ENCODE data around the gene TCFL5. TPM values are rescaled to one million over a fixed set of nuclear protein-coding genes. Genes with fewer than 3 reads are reported as not detected.

TCFL5 gene
- total and polyA plus RNA-seq, 10 donors: 4.1 to 8.8 (median 6.3) TPM

GRCh38 chr20:62838128-62838891 is 23.3 kb downstream of the TCFL5 start:
- peaks cover 0 to 42% (median 21%) of the 10 kb centered on the region in 6 donors for H3K4me1 ChIP-seq
- H3K27ac ChIP-seq: peak overlapping the region in 5 of 8 donors; percentile 49 to 80 (median 57)
- peak in 2 of 3 donors; percentile 45 to 58 for TF ChIP-seq POLR2AphosphoS5 (IDR thresholded peaks at IDR 0.05)
- TF ChIP-seq POLR2A (IDR thresholded peaks at IDR 0.05): no peak
- intact Hi-C loops (cut with DNase I; ENCODE audit: low total_unique reads): no loop called here
- no peak overlapping the region for H3K4me3 ChIP-seq
- WGBS, 5 donors: 57 to 72% (median 62%) methylated on average over 27 of the region's 27 CpGs
- peaks cover 0 to 30% (median 0%) of the 10 kb centered on the region in 6 donors for H3K36me3 ChIP-seq
- no peaks in the 10 kb centered on the region for H3K9me3 ChIP-seq
- peak; percentile 86 for DNase-seq
- H3K27me3 ChIP-seq (replicated peaks in 1 of 7): peaks cover 0 to 14% (median 0%) of the 10 kb centered on the region in 7 donors

DNA sequence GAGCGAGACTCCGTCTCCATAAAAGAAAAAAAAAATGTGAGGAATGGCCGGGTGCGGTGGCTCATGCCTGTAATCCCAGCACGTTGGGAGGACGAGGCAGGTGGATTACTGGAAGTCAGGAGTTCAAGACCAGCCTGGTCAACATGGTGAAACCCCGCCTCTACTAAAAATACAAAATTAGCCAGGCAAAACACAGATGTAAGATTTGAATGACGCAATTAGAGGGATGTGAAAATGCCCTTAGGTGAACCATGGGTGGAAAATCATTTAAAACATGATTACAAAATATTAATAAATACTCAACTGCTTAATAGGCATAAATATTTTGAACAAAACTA is 23.9 kb downstream of the TCFL5 start:
- peaks cover 0 to 14% (median 0%) of the 10 kb centered on the region in 7 donors for H3K27me3 ChIP-seq (replicated peaks in 1 of 7)
- peaks cover 0 to 30% (median 0%) of the 10 kb centered on the region in 6 donors for H3K36me3 ChIP-seq
- intact Hi-C loops (cut with DNase I; ENCODE audit: low total_unique reads): no loop called here
- H3K4me1 ChIP-seq: peaks cover under 1 to 48% (median 26%) of the 10 kb centered on the region in 6 donors
- H3K9me3 ChIP-seq: no peaks in the 10 kb centered on the region
- H3K27ac ChIP-seq: peak overlapping the region in 5 of 8 donors; percentile 49 to 80 (median 57)
- WGBS, 5 donors: 65 to 78% (median 71%) methylated on average over 8 of the region's 8 CpGs
- no peak overlapping the region for H3K4me3 ChIP-seq
- peak; percentile 15 for DNase-seq
- no peak for TF ChIP-seq POLR2AphosphoS5 (IDR thresholded peaks at IDR 0.05)
- TF ChIP-seq, protein P1, sequence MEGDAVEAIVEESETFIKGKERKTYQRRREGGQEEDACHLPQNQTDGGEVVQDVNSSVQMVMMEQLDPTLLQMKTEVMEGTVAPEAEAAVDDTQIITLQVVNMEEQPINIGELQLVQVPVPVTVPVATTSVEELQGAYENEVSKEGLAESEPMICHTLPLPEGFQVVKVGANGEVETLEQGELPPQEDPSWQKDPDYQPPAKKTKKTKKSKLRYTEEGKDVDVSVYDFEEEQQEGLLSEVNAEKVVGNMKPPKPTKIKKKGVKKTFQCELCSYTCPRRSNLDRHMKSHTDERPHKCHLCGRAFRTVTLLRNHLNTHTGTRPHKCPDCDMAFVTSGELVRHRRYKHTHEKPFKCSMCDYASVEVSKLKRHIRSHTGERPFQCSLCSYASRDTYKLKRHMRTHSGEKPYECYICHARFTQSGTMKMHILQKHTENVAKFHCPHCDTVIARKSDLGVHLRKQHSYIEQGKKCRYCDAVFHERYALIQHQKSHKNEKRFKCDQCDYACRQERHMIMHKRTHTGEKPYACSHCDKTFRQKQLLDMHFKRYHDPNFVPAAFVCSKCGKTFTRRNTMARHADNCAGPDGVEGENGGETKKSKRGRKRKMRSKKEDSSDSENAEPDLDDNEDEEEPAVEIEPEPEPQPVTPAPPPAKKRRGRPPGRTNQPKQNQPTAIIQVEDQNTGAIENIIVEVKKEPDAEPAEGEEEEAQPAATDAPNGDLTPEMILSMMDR (IDR thresholded peaks at IDR 0.05 in 8 of 11, conservative IDR thresholded peaks at IDR 0.05 in 3 of 11): no peak

DNA sequence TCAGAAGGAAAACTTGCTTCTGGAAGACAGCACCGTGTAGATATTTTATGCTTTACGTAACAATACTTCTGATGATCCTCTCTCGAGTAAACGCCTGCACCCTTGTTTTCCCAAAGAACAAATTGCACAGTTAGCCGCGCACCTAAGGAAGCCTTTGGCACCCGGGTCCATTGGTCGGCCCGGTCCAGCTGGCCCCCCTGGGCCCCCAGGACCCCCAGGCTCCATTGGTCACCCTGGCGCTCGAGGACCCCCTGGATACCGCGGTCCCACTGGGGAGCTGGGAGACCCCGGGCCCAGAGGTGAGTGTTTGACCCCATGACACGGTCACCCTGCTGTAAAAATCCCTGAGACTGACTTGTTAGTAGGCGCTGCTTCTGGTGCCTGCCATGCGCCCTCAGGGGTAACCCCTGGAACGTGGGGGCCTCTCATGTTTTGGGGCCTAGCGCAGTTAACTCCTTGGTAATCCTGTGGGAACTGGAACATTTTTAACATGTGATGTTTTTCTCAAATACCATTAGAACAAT is 24.6 kb downstream of the TCFL5 start:
- Histone ChIP-seq H3K27ac (peak overlapping the region in 4 of 8 donors; percentile 55 to 80 (median 58)), H3K36me3 (peaks cover 0 to 30% (median 0%) of the 10 kb centered on the region in 6 donors), H3K4me1 (peaks cover 8 to 55% (median 34%) of the 10 kb centered on the region in 6 donors), H3K4me3 (no peak overlapping the region), H3K27me3 (replicated peaks in 1 of 7) (peaks cover 0 to 14% (median 0%) of the 10 kb centered on the region in 7 donors), H3K9me3 (no peaks in the 10 kb centered on the region)
- TF ChIP-seq POLR2A (IDR thresholded peaks at IDR 0.05) (no peak), POLR2AphosphoS5 (IDR thresholded peaks at IDR 0.05) (no peak)
- TF ChIP-seq, protein P1 (IDR thresholded peaks at IDR 0.05 in 8 of 11, conservative IDR thresholded peaks at IDR 0.05 in 3 of 11): no peak
- DNase-seq: peak; percentile 65
- intact Hi-C loops (cut with DNase I; ENCODE audit: low total_unique reads): no loop called here
- WGBS, 5 donors: 90 to 96% (median 92%) methylated on average over 18 to 19 of the region's 19 CpGs

GRCh38 chr20:62835931-62836861 is 25.4 kb downstream of the TCFL5 start:
- TF ChIP-seq, protein P1 (IDR thresholded peaks at IDR 0.05 in 8 of 11, conservative IDR thresholded peaks at IDR 0.05 in 3 of 11): no peak
- TF ChIP-seq POLR2AphosphoS5 (IDR thresholded peaks at IDR 0.05): peak in 1 of 3 donors; percentile 11
- H3K36me3 ChIP-seq: peaks cover 0 to 28% (median 0%) of the 10 kb centered on the region in 6 donors
- peaks cover 0 to 14% (median 0%) of the 10 kb centered on the region in 7 donors for H3K27me3 ChIP-seq (replicated peaks in 1 of 7)
- no peaks in the 10 kb centered on the region for H3K9me3 ChIP-seq
- intact Hi-C loops (cut with DNase I; ENCODE audit: low total_unique reads): no loop called here
- H3K27ac ChIP-seq: peak overlapping the region in 1 of 8 donors; percentile 9
- WGBS, 5 donors: 72 to 83% (median 77%) methylated on average over 39 to 52 of the region's 52 CpGs
- no peak overlapping the region for H3K4me3 ChIP-seq
- DNase-seq: peak; percentile 71
- peaks cover 10 to 63% (median 42%) of the 10 kb centered on the region in 6 donors for H3K4me1 ChIP-seq

Measured in spleen (tissue), 11 donors.